HG03139 (cell line): ENCODE results near the gene UBASH3A.
"Not testable (repeated sequence)": the region's sequence is repeated elsewhere in the genome, so short reads cannot be mapped to it uniquely, and the experiment has no call there.

Experiments used
- ATAC-seq: cut with Tn5 transposase; IDR thresholded peaks from one replicate; pipeline ENCODE4 v1.9.1; 2021; ENCODE audit not compliant: unreplicated experiment

The UBASH3A gene

DNA sequence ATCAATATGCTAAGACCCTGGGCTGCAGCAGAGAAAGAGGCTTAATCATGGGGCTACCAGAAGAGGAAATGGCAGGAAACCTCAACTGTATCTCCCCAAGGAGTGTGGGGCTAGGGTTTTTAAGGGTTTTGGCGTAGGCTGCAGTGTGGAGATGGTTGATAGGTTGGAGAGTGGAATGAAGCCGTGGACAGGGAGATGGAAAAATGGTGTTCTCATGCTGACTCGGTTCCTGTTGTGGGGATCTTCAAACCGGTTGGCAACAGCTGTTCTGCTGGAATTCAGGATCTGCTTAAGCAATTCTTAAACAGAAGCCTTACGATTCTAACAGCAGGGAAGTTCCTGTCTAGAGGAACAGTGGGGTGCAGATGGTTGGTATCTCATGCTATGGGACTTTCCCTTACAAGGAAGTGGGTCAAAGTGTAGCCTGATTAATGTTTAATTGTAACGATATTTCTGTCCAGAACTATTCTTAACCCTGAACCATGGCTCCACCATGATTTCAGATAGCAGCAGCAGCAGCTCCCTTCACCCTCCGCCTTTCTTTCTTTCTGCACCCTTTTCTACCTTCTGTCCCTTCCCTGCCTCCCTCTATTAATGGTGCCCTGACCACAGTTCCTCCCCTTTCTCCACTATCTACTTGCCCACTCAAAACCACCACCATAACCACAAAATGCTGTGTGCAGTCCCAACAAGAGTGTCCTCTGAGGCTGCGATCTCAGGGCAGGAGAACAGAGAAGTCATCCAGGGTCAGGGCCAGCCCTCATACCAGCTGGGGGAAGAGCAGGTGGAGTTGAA is 61.5 kb downstream of the UBASH3A start:
- no peak for ATAC-seq

DNA sequence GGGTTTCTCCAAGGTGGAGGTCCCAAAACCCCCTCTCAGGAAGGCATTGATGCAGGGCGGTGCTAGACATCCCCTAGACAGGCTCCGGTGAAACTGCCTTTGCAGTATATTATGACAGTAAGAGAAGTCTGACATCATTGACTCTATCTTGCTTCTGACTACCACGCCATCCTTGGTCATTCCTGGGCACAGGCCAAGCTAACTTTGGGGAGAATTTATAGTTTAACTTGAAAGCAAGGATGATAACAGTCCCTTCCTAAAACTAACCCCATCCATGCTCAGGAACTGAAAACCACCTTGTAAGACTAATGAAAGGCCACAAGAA is 62.1 kb downstream of the UBASH3A start:
- no peak for ATAC-seq

DNA sequence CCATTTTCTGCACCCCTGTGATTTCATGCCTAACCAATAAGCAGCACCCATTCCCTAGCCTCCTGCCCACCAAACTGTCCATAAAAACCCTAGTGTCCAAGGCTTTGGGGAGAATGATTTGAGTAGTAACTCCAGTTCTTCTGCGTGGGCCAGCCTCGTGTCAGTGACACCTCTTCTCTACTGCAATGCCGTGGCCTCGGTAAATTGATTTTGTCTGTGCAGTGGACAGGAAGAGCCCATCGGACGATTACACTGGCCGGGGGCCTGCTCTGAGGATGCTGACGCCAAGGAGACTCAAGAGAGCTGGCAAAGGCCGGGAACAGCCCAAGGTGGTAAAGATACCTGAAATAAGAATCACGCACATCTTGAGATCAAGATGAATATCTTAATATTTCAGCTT is 63.0 kb downstream of the UBASH3A start:
- no peak for ATAC-seq

DNA sequence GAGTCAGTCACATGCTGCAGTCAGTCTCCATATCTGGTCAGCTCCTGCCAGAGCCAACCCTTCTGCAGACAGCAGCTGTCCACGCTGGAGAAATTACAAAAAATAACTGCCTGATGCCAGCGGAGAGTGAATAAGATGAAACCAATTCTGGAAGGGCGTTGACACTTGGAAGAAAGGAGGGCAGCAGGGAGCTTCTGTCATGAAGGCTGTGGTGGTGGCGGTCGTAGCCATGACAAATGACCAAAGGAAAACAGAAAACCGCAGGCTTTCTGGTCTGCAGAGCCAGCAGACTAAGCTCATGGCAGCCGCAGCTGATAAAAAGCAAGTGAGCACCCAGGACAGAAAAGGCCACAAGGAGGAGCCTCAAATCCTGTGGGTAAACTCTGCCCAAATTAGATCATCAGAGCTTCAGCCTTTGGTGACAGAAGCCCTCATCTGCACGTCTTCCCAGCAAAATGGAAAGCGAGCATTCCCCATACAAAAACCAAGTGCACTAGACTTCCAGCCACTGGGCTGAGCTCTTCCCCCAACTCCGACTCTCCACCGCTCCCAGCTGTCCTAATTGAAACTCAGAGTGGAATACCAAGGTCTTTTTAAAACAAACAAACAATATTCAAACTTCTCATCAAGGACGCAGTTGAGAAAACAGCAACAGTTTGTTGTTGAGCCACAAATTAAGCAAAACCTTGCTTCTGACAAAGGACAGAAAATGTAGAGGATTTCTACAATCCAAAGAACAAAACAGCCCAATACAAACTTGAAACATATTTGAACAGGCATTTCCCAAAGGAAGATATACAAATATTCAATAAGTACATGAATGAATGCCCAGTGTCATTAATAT is 63.7 kb downstream of the UBASH3A start:
- no peak for ATAC-seq

- no peak for ATAC-seq
These were observed 64.9 kb downstream of the UBASH3A start for GRCh38 chr21:42468491-42469131.

DNA sequence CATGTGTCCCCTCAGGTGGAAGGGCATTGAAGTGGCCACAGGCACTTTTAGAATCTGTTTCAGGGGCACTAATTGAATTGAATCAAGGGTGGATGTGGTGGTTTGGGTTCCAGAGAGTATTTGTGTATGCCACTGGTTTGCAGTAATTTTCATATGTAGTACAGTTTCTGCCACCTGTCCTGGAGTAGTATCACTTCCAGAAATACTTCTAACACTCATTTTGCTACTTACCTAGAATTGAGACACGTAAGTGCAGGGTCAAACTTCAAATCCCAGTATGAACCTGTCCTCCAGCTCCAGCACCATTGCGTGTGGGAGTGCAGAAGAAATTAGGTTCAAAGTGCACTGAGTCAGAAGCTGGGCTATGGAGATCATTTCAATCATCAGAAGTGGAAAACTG is 65.6 kb downstream of the UBASH3A start:
- no peak for ATAC-seq

DNA sequence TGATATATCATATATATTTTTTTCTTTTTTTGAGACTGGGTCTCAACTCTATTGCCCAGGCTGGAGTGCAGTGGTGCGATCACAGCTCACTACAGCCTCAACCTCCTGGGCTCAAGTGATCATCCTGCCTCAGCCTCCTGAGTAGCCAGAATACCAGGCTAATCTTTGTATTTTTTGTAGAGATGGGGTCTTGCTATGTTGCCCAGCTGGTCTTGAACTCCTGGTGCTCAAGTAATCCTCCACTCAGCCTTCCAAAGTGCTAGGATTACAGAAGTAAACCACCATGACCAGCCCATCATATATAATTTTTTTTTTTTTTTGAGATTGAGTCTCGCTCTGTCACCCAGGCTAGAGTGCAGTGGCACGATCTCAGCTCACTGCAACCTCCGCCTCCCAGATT is 66.0 kb downstream of the UBASH3A start:
- ATAC-seq, result not testable (repeated sequence)

DNA sequence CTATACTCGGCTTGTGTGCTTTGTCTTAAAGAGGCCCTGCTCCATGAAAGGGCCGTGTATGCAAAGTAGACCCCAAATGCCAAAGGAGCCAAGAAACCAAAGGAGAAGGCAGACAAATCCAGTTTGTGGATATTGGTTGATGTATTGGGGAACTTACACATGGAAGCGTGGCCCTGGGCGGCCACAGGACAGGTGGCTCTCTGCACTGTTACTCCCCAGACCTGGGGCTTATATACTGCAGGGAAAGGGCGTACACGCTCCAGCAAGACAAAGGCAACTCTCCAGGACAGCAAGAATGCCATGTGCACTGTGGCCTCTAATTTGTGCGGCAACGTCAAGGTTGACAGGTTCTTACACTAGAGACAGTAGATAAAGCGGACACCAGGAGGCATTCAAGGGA is 67.5 kb downstream of the UBASH3A start:
- ATAC-seq, result no peak

DNA sequence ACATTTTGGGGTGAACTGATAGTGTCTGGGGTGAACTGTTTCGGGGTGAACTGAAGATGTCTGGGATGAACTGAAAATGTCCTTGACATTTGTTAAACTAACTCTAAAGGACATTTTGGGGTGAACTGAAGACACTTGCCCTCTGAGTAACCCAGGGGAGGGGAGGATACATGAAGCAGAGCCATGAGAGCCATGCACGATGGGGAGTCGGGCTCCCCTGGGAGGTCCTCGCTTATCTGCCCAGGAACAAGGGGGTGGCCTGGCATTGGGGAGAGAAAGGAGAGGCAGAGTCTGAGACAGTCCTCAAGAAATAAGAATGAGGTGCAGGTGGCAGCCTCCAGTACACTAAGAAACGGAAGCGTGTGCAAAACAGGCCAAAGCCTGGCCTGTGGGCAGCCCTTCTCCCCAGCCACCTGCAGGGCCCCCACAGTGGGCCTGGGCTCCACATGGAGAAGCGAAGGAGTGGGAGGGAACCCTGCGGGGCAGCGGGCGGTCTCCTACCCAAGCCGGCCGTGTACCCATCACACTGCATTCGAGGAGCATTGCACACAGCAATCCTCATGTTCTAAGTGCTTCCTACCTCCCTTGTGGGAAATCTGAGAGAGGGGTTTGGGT is 68.1 kb downstream of the UBASH3A start:
- ATAC-seq, result no peak

DNA sequence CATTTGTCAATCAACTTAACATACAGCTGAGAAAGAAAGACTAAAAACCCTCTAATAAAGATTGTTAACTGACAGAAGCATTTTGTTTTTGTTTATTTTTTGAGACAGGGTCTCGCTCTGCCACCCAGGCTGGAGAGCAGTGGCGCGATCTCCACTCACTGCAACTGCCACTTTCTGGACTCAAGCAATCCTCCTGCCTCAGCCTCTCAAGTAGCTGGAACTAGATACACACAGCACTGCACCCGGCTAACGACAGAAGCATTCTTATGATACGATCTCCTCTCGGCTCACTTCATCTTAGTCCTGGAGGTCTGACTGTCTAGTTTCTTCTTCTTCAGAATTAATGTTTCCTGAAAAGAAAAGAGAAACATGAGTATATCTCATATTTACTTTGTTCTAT is 68.8 kb downstream of the UBASH3A start:
- no peak for ATAC-seq

DNA sequence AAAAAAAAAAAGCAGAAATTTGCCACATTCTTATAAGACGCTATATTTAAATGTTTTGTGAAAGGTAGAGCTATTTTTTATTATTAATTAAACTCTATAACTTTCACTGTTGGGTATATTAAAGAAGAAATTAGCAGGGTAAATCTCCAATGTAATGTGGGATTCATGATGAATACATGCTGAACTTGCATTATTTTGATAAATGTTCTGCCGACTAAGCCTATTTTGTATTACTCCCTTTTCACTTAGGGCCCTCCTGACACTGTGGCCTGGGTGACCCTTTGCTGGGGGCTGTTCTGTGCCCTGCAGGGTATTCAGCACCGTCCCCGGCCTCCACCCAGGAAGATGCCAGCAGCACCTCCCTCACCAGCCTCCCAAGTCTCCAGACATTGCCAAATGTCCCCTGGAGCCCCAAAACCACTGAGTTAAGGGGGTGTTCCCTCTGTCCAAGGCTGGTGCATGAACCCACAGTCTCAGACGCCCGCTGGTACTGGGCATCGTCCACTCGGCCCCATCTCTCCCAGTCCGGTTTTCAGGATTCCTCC is 69.9 kb downstream of the UBASH3A start:
- no peak for ATAC-seq

GRCh38 chr21:42474043-42474831 is 70.5 kb downstream of the UBASH3A start:
- no peak for ATAC-seq

- ATAC-seq, result no peak
These were observed 71.3 kb downstream of the UBASH3A start for GRCh38 chr21:42475036-42475435.

DNA sequence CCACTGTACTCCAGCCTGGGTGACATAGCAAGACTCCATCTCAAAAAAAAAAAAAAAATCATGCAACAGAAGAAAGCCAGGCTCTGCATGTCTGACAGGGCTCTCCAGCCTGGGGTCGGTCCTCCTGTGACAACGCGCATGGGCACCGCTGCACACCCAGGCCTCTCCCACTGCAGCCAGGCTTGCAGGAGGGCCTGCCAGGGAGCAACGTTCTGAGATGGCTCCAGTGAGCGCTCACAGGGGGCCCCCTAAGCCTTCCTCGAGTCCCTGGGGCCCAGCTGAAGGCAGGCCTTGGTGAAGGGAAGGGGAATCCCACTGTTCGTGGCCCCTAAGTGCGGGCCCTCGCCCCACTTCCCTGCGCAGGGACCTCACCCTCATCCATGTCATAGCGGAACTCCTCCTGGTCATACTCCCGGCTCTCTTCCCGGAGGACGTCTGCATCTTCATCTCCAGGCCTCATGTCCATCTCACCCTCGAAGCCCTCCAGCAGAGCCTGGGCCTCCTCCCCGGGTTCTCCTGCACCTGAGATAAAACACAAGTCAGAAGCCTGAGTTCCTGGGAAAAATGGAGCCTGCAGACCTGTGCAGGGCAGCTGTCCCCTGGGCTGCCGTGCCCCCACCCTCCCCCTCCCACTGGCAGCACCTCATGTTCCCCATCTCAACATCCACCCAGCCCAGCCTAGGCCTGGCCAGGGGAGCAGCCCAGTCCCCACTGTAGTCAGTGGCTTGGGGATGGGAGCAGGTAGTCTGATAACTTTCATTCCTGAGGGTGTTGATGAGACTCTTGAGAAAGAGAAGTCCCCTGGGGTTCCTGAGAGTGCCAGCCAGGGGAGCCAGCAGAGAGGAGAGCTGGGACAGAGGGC is 72.1 kb downstream of the UBASH3A start:
- no peak for ATAC-seq

DNA sequence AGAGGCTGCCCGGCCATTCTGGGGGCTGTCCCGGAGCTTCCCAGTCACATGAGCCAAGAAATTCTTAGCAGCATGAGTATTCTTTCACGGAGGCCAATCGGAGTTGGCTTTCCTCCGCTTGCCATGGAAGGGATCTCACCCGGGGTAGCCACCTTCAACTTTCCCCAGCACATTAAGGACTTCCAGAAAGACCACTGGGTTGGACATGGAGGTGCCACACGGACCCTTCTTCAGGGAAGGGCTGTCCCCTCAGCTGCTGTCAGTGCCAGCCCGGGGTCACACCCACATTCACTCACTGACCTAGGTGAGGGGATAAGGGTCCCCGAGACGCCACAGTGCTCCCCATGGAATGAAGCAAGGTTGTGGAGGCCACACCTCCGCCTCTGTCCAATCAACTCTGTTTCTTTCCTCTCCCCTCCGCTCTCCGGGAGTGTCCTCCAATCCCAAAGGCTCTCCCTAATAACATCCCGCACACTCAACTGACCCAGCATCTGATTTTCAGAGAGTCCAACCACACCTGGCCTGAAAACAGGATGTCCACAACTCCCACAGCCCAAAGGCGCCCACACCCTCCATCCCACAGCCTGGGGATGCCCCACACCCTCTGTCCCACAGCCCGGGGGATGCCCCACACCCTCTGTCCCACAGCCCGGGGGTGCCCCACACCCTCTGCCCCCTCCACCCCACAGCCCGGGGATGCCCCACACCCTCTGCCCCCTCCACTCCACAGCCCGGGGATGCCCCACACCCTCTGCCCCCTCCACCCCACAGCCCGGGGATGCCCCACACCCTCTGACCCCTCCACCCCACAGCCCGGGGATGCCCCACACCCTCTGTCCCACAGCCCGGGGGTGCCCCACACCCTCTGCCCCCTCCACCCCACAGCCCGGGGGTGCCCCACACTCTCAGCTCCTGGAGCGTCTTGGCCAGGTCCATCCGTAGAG is 73.0 kb downstream of the UBASH3A start:
- no peak for ATAC-seq

DNA sequence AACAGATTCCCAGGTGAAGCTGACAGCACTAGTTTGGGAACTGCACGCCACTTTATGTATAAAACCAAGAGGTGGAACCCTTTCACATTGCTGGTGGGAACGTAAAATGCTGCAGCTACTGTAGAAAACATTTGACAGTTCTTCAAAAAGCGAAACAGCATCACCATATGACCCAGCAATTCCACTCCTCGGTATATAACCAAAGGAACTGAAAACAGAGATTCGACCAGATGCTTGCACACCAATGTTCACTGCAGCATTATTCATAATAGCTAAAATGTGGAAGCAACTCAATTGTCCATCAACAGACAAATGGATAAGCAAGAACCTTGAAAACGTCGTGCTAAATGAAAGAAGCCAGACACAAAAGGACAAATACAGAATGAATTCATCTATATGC is 74.8 kb downstream of the UBASH3A start:
- no peak for ATAC-seq

- no peak for ATAC-seq
These were observed 75.9 kb downstream of the UBASH3A start for GRCh38 chr21:42479582-42479981.

DNA sequence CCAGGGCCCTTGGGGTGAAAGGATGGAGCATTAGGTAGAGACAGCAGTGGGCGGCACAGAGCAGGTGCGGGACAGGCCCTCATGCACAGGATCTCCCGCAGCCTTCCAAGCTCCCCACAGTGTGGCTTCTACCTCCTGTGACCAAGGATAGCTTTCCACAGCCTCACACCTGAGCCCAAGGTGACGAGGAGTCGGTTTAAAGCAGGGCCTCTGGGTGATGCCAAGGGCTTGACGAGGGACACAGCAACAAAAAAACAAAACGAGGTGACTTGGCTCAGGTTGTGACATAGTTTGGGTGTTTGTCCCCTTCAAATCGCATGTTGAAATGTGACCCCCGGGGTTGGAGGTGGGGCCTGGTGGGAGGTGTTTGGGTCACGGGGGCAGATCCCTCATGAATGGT is 77.0 kb downstream of the UBASH3A start:
- ATAC-seq, result no peak
